NCI-H2081 (cell line): ENCODE results near the gene NKX6-2.
"Not testable (repeated sequence)": the region's sequence is repeated elsewhere in the genome, so short reads cannot be mapped to it uniquely, and the experiment has no call there.

Experiments
- DNase-seq, 2 experiments: peaks; one replicate each; lab custom pipeline; 2025; lab: John Stamatoyannopoulos, UW

Gene NKX6-2

DNA sequence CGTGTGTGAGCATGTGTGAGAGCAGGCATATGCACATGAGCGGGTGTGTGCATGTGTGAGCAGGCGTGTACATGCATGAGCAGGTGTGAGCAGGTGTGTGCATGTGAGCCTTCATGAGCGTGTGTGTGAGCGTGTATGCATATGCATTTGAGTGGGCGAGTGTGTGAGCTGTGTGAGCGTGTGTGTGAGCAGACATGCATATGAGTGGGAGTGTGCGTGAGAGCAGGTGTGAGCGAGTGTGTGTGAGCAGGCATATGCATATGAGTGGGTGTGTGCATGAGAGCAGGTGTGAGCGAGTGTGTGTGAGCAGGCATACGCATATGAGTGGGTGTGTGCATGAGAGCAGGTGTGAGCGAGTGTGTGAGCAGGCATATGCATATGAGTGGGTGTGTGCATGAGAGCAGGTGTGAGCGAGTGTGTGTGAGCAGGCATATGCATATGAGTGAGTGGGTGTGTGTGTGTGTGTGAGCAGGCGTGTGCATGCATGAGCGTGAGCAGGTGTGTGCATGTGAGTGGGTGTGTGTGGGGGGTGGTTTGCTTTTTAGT, 30.7 kb downstream of the NKX6-2 start:
- no peak for DNase-seq

DNA sequence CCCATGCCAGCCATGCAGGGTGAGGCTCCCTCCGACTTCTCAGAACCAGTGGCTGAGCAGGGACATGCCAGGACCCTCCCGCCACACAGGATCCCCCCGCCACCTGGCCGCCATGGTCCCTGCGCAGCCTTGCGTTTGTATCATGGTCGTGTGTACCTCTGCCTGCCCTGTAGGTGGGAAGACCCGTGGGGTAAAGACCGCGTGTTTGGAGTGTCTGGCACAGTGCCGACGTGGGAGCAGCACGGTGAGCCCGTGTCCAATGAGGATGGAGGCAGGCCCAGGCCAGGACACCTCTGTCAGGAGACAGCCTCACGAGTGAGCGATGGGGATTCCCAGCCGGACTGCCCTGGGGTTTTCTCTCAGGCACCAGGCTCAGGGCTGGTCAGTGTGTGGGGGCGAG, 31.9 kb downstream of the NKX6-2 start:
- DNase-seq = no peak

DNA sequence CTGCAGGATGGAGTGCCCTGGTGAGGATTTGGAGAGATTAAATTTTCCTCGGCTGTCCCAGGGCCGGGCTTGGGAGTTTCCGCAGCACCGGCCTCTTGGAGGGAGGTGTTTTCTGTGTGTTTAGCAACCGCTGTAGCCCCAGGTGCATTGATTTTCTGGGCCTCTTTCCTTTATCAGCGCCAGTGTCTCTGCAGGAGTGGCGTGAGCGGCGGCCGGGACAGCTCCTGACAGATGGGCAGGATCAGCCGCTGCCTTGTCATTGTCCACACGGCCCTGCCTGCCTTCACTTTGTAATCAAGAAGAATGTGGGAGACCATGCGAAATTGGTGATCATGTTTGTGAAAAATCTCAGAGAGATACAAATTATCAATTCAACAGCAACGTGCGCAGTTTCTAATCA, 32.4 kb downstream of the NKX6-2 start:
- no peak for DNase-seq

DNA sequence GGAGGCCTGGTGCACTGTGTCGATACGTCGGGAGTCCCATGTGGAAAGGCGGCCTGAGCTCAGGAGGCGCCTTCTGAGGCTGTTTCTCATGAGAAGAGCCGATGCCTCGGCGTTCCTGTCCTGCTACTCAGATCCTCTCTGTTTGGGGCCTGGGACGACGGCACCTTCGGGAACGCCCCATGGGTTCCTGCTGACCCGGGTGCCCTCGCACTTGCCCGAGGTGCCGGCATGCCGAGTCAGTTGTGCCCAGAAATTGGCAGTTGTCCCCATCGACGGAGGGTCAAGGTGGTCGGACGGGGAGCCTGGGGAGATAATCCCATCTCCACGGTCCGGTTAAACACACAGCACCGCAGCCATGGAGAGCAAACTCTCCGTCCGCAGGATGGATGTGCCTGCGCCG, 33.0 kb downstream of the NKX6-2 start:
- no peak for DNase-seq

DNA sequence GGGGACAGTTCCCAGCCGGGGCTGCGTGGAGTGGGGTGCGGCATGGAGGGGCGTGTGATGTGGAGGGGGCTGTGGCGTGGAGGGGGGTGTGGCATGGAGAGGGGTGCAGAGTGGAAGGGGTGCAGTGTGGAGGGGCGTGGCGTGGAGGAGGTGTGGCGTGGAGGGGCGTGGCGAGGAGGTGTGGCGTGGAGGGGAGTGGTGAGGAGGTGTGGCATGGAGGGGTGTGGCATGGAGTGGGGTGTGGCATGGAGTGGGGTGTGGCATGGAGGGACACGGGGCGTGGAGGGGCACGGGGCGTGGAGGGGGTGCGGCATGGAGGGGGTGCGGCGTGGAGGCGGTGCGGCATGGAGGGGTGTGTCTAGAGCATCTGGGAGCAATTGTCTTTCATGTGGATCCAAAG, 33.6 kb downstream of the NKX6-2 start:
- DNase-seq = no peak

DNA sequence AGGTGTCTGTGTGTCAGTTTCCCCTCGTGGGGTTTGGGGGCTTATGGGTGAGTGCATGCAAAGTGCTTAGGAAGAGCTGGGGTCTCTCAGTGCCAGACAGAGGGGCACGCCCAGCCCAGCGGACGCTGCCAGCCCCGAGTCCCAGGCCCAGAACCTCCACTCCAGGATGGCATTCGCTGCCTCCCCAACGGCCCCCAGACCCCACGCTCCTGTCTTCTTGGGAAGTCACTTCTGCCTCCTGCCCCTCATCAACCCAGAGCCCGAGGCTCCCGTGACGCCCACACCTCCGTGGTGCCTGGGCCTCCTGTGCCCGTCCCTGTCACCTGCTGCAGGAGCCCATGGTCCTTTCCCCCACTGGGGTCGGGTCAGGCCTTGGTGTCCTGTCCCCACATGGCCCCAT, 35.0 kb downstream of the NKX6-2 start:
- DNase-seq = no peak

DNA sequence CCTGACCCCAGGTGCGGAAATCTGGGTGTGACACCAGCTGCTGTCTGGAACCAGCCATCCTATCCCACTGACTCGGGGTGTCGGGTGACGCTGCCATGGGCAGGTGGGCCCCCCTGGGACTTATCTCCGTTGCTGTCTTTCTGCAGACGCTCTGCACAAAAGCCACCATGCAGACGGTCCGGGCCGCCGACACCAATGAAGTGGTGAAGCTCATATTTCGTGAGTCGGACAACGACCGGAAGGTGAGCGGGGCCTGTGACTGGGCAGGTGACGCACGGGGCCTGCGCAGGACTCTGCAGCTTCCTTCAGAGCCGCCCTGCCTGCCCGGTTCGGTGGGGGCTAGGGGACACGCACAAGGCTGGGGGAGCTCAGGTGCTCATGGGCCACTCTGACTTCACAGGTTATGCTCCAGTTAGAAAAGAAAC, 36.6 kb downstream of the NKX6-2 start:
- DNase-seq = no peak

DNA sequence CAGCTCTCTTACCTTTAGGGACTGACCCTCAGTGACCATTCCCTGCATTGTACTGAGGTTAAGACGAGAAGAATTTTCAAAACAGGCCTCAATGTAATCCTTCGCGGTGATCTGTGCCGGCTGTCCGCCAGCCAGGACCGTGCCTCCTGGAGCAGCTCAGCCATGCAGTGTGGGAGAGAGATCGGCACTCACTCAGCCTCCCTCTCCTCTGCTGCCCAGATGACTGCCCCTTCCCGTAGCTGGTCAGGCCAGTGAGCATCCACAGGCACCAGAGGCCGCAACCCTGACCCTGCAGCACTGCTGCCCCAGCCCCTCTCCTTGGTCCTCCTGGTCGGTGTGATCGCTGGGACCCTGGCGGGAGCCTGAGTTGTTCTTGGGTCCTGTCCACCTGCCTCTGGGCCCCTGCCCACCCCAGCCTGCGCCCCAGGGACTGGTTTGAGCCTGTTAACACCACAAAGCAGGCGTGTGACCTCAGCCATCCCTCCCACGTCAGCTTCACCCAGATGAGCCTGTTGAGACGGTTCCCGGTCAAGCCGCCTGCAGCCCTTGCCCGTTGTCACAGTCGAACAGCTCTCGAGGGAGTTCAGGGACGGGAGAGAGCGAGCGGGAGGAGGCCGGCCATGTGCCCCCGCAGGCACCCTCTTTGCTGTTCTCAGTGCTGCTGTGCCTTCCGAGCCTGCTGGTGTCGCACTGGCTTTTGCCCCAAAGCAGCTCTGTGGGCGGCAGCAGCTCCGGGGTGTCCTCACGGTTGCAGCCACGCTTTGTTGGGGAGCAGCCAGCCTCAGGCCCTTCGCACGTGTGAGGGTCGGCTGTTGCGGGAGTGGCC, 37.2 kb downstream of the NKX6-2 start:
- DNase-seq = no peak

DNA sequence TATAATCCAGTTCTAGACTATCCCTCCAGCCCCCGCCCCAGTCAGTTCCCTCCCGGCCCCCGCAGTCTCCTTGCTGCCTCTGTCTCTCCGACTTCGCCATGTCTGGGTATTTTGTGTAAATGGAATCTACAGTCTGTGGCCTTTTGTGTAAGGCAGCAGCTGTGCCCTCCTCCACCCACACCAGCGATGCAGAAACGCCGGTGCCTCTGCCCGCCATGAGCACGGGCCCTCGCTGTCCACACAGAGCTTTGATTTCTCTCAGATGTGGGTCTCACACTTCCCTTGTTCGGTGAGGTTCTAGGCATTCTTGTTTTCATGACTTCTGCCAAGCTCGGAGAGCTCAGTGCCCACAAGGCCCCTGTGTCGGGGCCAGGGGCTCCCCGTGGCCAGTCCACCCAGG, 37.8 kb downstream of the NKX6-2 start:
- DNase-seq = no peak

DNA sequence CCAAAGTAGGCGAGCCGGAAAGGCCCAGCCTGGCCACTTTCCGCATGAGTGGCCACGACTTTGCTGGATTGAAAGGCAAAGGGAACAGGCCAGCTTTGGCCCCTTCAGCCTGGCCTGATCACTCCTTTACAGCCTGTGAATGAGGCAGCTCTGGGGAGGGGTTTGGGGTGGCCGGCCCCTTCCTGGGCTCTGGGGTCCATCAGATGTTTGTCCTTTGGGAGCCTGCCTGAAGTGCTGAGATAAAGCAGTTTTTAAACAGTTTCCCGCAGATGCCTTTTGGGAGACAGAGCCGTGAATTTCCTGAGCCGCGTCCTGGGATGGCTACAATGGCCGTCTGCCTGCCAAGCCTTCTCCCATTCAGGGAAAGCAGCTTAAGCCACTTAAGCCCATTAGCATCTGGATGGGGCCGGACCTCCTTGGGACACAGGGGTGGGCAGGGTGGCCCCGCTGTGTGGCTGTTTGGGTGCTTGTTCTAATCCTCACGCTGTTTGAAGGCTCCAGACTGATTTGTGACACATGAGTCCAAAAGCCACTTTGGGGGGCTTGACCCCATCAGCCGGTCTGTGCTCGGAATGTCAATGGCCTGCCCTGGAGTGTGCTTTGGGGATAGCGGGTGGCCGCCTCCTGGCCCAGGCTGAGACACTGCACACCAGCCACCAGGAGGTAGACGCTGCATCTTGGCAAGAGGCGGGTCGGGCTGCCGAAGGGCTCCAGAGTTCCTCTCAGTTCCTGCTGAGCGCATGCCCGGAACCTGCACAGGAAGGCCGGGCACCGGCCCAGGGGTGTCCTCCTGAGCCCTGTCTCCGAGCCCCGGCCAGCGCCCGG, 38.9 kb downstream of the NKX6-2 start:
- no peak for DNase-seq

DNA sequence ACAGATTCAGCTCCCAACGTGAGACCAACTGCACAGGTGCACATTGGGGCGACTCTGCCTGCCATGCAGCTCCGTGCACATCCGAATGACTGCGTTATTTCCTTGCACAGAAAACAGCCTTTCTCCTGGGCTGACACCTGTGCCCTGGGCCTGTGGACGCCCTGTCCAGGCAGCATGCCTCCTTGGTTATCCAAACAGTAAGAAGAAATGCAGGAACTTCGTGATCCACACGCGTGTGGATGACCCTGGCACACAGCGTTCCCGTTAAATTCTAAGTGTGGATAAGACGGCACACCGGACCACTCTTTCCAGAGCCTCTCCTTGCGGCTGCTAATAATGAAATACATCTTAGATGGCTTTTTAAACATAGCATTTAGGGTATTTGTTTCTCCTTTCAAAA, 39.6 kb downstream of the NKX6-2 start:
- no peak for DNase-seq

DNA sequence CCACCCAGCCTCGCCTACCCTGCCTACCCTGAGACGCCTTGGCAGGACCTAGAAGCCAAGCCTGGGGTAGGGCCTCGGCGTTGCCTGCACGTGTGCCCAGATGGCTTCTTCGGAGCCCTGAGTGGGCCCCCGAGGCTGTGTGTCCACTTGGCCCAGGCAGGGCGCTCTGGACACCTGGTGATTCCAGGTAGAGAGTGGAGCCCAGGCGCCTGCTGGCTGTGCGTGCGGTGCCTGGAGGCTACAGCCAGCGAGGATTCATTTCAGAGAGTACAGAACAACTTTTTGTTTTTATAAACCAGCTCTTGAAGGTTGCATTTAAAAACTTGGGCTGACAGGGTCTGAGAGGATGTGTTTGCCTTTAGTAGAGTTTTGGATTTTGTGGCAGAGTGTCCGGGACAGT, 40.0 kb downstream of the NKX6-2 start:
- no peak for DNase-seq

DNA sequence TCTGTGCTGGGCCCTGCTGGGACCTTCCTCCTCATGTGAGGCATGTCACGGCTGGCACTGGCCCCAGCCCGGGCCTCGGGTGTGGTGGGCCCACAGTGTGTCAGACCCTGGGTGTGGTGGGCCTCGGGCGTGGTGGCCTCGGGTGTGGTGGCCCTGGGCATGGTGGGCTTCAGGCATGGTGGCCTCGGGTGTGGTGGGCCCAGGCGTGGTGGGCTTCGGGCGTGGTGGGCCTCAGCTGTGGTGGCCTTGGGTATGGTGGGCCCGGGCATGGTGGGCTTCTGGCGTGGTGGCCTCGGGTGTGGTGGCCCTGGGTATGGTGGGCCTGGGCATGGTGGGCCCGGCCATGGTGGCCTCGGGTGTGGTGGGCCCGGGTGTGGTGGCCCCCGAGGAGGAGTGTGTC, 40.4 kb downstream of the NKX6-2 start:
- no peak for DNase-seq

DNA sequence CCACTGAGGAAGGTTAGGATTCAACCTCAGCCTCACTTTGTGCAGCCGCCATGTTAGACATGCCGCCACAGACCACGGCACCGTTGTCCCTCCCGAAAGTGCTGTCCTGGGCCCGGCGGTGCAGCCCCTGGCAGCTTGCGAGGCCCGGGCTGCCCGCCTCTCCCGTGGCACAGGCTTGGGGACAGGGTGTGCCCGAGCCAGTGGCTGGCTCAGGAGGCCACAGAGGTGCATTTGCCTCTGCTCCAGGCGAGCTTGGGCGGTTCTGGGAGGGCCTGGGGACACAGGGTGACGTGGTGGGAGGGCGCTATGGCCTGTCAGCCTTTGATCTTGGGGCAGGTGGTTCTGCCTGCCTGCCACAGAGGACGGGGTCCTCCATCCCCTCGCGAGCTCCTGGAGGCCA, 41.1 kb downstream of the NKX6-2 start:
- no peak for DNase-seq

DNA sequence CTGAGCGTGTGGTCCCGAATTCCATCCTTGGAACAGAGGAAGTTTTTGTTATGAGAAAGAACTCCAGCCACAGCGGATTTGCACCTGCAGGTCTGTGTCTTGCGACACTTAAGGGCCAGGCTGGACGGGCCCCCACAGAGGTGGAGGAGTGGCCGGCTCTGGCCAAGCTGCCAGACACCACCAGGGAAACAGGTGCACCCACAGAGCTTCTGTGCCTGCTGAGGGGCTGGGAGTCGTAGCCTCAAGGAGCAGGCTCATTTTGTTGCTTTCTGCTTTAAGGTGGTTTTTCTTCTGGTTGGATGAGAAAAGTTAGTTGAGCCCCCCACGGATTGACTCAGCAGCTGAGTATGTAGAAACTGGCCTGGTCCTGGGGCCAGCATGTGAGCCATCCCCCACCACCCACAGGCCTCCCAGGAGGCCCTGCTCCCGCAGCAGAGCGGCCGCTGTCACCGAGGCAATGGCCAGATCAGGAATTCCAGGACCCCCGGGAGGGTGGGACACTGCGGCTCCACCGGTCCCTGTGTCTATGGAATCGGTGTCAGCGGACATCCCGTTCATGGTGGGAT, 41.9 kb downstream of the NKX6-2 start:
- no peak for DNase-seq

DNA sequence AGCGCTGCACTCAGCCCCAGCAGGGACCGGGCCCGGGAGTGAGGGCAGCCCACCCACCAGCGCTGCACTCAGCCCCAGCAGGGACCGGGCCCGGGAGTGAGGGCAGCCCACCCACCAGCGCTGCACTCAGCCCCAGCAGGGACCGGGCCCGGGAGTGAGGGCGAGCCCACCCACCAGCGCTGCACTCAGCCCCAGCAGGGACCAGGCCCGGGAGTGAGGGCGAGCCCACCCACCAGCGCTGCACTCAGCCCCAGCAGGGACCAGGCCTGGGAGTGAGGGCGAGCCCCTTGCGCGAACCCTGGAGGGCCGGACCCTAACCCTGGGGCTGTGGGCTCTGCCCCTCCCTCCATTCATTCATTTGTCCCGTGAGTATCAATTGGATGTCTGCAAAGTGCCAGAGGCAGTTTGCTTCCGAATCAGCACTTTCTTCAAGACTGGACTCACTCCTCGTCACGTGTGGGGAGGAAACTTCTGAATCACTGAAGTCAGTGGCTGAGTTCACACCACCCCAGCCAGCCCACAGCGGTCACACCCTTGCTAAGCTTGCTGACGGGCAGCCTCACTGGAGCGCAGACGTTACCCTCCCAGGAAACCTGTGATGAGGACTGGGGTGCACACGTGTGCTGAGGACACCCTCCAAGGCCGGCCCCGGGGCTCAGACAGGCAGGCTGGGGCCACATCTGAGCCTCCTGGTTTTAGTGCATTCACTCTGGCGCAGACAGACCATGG, 42.6 kb downstream of the NKX6-2 start:
- not testable (repeated sequence) for DNase-seq

DNA sequence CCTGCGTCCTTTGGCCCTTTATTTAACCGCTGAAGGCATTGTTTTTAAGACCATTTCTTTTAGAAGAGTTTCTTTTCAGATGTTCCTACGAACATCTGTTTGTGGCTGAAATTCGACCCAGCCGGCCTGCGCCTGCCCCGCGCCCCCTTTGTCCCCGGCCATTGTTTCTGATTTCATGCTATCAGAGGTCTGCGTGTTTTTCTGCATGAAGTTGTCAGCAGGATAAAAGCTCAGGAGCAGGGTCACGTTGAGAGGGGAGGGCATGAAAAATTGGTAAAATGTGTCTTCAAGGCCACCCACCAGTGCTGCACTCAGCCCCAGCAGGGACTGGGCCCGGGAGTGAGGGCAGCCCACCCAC, 43.1 kb downstream of the NKX6-2 start:
- no peak for DNase-seq

DNA sequence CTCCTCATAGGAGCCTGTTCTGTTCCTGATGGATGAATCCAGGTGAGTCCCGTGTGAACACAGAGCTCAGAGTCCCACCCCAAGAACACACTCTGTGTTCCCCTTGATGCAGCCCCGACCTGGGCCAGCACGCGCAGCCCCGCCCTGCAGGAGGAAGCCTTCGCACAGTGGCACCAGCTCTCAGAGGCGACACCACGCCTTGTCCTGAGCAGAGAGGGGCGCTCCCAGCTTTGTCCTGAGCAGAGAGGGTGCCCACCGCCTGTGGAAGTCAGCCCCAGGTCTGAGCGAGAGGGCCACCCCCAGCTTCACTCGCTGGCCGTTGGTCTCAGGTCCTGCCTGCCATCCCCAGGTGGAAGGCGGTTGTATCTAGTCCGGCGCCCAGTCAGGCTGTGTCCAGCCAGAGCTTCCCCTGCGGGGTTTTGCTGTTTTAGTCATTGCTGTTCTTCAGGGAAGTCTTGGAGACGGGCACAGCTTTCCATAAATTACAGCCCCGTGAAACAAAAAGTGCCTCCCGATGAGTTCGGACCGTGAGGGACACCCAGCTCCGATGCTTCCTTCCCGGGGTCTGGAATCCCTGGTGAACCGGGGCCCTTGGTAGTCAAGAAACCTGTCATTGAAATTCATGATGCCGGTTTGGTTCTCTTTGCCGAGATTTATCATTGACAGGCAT, 43.6 kb downstream of the NKX6-2 start:
- DNase-seq = no peak

DNA sequence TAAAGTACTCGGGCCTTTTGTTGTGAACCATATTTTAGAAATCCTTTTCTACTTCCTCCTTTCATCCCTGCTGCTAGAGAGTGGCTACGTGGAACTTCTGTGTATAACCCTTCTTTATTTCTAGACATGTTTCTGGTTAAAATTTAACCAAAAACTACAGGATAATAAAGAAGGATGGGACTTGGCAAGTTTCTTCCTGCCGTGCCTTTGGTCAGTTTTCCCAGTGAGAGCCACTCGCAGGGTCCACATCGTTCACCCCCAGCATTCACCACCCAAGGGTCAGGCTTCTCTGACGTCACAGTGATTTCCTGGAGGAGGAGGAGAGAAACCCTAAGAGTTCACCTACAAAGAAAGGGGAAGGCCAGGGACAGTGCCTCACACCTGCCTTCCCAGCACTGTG, 45.4 kb downstream of the NKX6-2 start:
- no peak for DNase-seq

DNA sequence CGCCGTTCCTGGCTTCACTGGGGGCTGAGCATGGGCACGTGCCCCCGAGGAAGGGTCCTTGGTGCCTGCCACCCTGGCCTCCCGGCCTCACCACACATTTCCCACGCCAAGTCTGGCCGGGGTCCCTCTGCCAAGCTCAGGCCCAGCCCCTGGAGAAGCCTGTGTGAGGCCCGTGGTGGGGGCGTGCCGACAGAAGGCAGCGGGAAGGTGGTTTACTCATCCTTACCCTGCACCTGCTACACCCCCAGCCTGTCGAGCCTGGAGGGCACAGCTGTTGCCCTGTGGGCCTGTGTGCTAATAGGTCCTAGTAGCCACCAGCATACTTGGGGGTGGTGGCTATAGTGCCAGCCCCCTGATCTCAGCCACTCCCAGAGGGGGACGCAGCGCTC, 46.7 kb downstream of the NKX6-2 start:
- no peak for DNase-seq

DNA sequence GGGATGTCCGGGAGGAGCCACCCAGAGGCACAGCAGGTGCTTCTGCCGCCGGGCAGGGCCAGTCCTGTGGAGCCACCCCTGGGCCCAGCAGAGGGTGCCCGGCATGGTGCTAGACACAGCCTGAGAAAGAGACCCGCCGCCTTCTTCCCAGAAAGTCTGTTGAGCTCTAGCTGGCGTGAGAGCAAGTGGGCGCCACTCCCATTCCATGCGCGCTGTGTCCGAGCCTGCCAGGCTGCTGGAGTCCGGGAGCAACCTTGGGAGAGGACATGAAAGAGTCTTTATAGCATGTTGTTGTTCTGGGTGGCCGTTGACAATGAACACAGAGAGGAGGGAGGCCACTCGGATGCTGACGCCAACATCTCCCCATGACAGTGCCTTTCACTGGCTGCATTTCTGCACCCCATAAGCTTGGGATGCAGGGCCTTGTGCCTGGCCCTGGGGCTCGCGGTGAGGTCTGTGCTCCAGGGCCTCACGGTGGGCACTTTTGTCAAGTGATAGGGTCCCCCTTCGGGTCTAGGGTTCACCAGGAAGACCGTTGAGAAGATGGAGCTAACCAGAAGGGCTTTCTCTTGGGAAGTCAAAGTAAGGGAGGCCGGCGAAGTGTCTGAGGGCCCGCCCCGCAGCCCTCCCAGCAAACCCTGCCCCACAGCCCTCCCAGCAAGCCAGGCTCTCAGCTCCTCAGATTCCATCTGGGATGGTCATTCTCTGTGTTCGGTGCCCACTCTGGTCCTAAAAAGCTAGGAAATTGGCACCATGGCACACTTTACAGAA, 47.3 kb downstream of the NKX6-2 start:
- DNase-seq = no peak
